Stomach (tissue), 4 donors: Measurements from ENCODE around the gene PODXL2.

Experiments used
- POLR2A ChIP-seq, 4 donors: fragments of 450-650 bp; IDR thresholded peaks; one replicate each; pipeline ENCODE4 v1.6.1; 2016; ENCODE audit warnings: antibody characterized with exemption in 4 of 4, control low read depth in 2 of 4, mild to moderate bottlenecking in 1 of 4, moderate library complexity in 1 of 4
- TF ChIP-seq, protein P1 (sequence below), 7 experiments: fragments of 450-650 bp in 4 of 7; fragments of 200-600 bp in 3 of 7; sonication (generic) in 3 of 7; IDR thresholded peaks; one replicate each; pipeline ENCODE4 v1.5.1; 2016 to 2019; ENCODE audit warnings: antibody characterized with exemption in 7 of 7, control low read depth in 2 of 7, mild to moderate bottlenecking in 1 of 7

DNA sequence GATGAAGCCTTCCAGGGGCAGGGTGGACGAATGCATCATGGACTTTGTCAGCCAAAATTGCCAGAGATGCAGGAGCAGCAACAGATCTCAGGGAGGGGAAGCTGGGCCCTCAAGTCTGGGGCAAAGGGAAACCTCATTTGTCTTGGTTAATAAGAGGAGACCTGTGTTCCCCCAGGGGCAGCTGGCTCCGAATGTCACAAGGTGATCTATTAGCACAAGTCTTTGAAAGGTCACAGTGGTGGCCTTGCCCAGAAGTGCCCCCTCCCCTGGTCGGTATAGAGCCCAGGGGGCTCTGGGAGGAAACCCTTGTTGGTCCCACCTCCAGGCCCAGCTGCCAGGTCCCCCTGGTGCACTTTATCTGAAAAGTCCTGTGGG, 89.9 kb downstream of the PODXL2 start:
- TF ChIP-seq, protein P1, sequence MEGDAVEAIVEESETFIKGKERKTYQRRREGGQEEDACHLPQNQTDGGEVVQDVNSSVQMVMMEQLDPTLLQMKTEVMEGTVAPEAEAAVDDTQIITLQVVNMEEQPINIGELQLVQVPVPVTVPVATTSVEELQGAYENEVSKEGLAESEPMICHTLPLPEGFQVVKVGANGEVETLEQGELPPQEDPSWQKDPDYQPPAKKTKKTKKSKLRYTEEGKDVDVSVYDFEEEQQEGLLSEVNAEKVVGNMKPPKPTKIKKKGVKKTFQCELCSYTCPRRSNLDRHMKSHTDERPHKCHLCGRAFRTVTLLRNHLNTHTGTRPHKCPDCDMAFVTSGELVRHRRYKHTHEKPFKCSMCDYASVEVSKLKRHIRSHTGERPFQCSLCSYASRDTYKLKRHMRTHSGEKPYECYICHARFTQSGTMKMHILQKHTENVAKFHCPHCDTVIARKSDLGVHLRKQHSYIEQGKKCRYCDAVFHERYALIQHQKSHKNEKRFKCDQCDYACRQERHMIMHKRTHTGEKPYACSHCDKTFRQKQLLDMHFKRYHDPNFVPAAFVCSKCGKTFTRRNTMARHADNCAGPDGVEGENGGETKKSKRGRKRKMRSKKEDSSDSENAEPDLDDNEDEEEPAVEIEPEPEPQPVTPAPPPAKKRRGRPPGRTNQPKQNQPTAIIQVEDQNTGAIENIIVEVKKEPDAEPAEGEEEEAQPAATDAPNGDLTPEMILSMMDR (IDR thresholded peaks at IDR 0.05): no peak
- no peak for TF ChIP-seq POLR2A (IDR thresholded peaks at IDR 0.05)
